GM12872 (cell line): ENCODE measurements around the gene RND2.

Experiments
- CTCF ChIP-seq: IDR thresholded peaks from 3 replicates; pipeline ENCODE4 v1.5.1; 2011; ENCODE audit warnings: low read depth, mild to moderate bottlenecking, low read length, moderate library complexity; ENCODE audit not compliant: insufficient read depth

RND2 gene

GRCh38 chr17:43068570-43069367, 43.7 kb downstream of the RND2 start:
- TF ChIP-seq CTCF: no peak

- no peak for TF ChIP-seq CTCF
Observed at GRCh38 chr17:43069368-43069898, 44.4 kb downstream of the RND2 start.

DNA sequence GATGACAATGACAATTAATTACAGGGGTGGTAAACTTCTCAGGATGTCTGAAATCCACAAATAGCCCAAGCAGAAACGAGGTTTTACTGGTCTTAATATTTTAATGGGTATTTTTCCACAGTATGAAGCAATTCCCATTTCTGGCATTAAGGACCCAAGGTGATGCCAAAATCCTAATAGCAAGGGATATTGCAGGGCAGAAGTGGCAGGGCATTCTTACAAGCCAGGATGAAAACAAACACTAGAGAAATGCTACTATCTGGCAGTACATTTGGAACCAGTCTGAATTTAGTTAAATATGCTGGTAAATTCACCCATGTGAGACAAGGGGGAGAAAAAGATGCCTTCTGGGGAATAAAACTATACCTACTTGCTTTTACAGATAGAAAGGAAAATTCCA, 45.2 kb downstream of the RND2 start:
- TF ChIP-seq CTCF: no peak

- no peak for TF ChIP-seq CTCF
Observed at GRCh38 chr17:43070872-43071271, 45.8 kb downstream of the RND2 start.

- no peak for TF ChIP-seq CTCF
Observed at GRCh38 chr17:43074869-43075268, 49.8 kb downstream of the RND2 start.

- TF ChIP-seq CTCF: no peak
Observed at GRCh38 chr17:43079641-43080302, 54.7 kb downstream of the RND2 start.
